Neuronal stem cell (in vitro differentiated cells): ENCODE results near the gene AXIN1.
"Not testable (repeated sequence)": the region's sequence is repeated elsewhere in the genome, so short reads cannot be mapped to it uniquely, and the experiment has no call there.

ENCODE experiments used
- DNase-seq: peaks from one replicate; pipeline ENCODE4 v3.0.0-alpha.2; 2013; ENCODE audit warnings: low spot score
- H2AFZ ChIP-seq: one replicate; pipeline ENCODE4 v1.6.1; 2013; ENCODE audit warnings: mild to moderate bottlenecking, low read length, inconsistent platforms
- H2AK5ac ChIP-seq: 2 replicates; pipeline ENCODE4 v1.6.1; 2013; ENCODE audit warnings: low read depth, mild to moderate bottlenecking, inconsistent platforms, low read length, moderate library complexity, mixed read lengths
- H2BK120ac ChIP-seq: 2 replicates; pipeline ENCODE4 v1.6.1; 2013; ENCODE audit warnings: low read depth, mild to moderate bottlenecking, inconsistent platforms, low read length, moderate library complexity, mixed read lengths
- H2BK12ac ChIP-seq: one replicate; pipeline ENCODE4 v1.6.1; 2013; ENCODE audit warnings: low read length, inconsistent platforms
- H2BK15ac ChIP-seq: 2 replicates; pipeline ENCODE4 v1.6.1; 2013; ENCODE audit warnings: mild to moderate bottlenecking, low read length, inconsistent platforms, mixed read lengths
- H2BK5ac ChIP-seq: one replicate; pipeline ENCODE4 v1.6.1; 2013; ENCODE audit warnings: inconsistent platforms, mild to moderate bottlenecking, low read length, moderate library complexity
- H3K14ac ChIP-seq: one replicate; pipeline ENCODE4 v1.6.1; 2013; ENCODE audit warnings: low read length, inconsistent platforms
- H3K18ac ChIP-seq: 2 replicates; pipeline ENCODE4 v1.6.1; 2013; ENCODE audit warnings: low read length, inconsistent platforms
- H3K23ac ChIP-seq: 2 replicates; pipeline ENCODE4 v1.6.1; 2013; ENCODE audit warnings: low read depth, mild to moderate bottlenecking, mixed read lengths, low read length, inconsistent platforms; ENCODE audit not compliant: poor library complexity
- H3K27ac ChIP-seq: replicated peaks from 3 replicates; pipeline ENCODE4 v1.5.1; 2013; ENCODE audit warnings: low read length, inconsistent platforms
- H3K27me3 ChIP-seq, 3 experiments: 2 replicates each; pipeline ENCODE4 v1.6.1; 2013; ENCODE audit warnings: low read length in 3 of 3, mild to moderate bottlenecking in 2 of 3, inconsistent platforms in 1 of 3, low read depth in 1 of 3, mixed read lengths in 1 of 3, moderate library complexity in 1 of 3; ENCODE audit not compliant: control insufficient read depth in 3 of 3, insufficient read depth in 3 of 3
- H3K36me3 ChIP-seq, 2 donors: replicated peaks in 1 of 2; 2 replicates each; pipeline ENCODE4 v1.6.1; 2013; ENCODE audit warnings: low read length in 2 of 2; ENCODE audit not compliant: control insufficient read depth in 2 of 2, insufficient read depth in 2 of 2
- H3K4ac ChIP-seq: 2 replicates; pipeline ENCODE4 v1.6.1; 2013; ENCODE audit warnings: inconsistent platforms, mild to moderate bottlenecking, low read length, moderate library complexity
- H3K4me1 ChIP-seq, 2 donors: 1 replicate in 1 of 2; 2 replicates in 1 of 2; pipeline ENCODE4 v1.6.1; 2013; ENCODE audit warnings: low read length in 2 of 2, low read depth in 1 of 2; ENCODE audit not compliant: control insufficient read depth in 2 of 2, insufficient read depth in 1 of 2
- H3K4me2 ChIP-seq: one replicate; pipeline ENCODE4 v1.6.1; 2013; ENCODE audit warnings: mild to moderate bottlenecking, low read length, inconsistent platforms; ENCODE audit not compliant: insufficient read depth, poor library complexity, severe bottlenecking
- H3K4me3 ChIP-seq, 2 donors: 2 replicates each; pipeline ENCODE4 v1.5.1; 2013; ENCODE audit warnings: low read length in 2 of 2, mild to moderate bottlenecking in 2 of 2, inconsistent platforms in 1 of 2, moderate library complexity in 1 of 2
- H3K79me1 ChIP-seq: one replicate; pipeline ENCODE4 v1.6.1; 2013; ENCODE audit warnings: low read depth, mild to moderate bottlenecking, inconsistent platforms, low read length, moderate library complexity
- H3K9ac ChIP-seq: one replicate; pipeline ENCODE4 v1.6.1; 2013; ENCODE audit warnings: mild to moderate bottlenecking, low read depth, low read length, inconsistent platforms; ENCODE audit not compliant: poor library complexity
- H3K9me3 ChIP-seq, 2 donors: replicated peaks in 1 of 2; 2 replicates each; pipeline versions ENCODE3 to v1.6.1; 2013; ENCODE audit warnings: low read length in 2 of 2, mild to moderate bottlenecking in 2 of 2, inconsistent platforms in 1 of 2, low read depth in 1 of 2, mixed read lengths in 1 of 2, moderate library complexity in 1 of 2; ENCODE audit not compliant: control insufficient read depth in 2 of 2, insufficient read depth in 1 of 2
- H4K8ac ChIP-seq: one replicate; pipeline ENCODE4 v1.6.1; 2013; ENCODE audit warnings: low read depth, mild to moderate bottlenecking, inconsistent platforms, low read length, moderate library complexity
- H4K91ac ChIP-seq: one replicate; pipeline ENCODE4 v1.6.1; 2013; ENCODE audit warnings: low read length, low read depth, mild to moderate bottlenecking, inconsistent platforms; ENCODE audit not compliant: poor library complexity
- WGBS, 2 donors: extraction: QIAGEN DNeasy Blood & Tissue Kit; methylation state at CpG; one replicate each; pipeline ENCODE4 v1.1.7; 2013; ENCODE audit warnings: missing lambda C conversion rate in 2 of 2, mixed read lengths in 1 of 2; ENCODE audit not compliant: insufficient read length in 2 of 2, insufficient replicate concordance in 1 of 2; ENCODE audit errors: extremely low coverage in 2 of 2; 5-methylcytosine and 5-hydroxymethylcytosine counted together

AXIN1 gene

GRCh38 chr16:333406-334094 lies 19.0 kb downstream of the AXIN1 start:
- Histone ChIP-seq H3K9me3 (peaks cover 3 to 4% of the 10 kb centered on the region in 2 donors), H3K4ac (no peak overlapping the region), H3K27ac (no peak overlapping the region), H2BK120ac (no peak overlapping the region), H3K23ac (peak overlapping the region; percentile 75), H3K9ac (no peak overlapping the region), H3K36me3 (peaks cover 0 to 5% of the 10 kb centered on the region in 2 donors), H3K4me3 (peak overlapping the region in 1 of 2 donors; percentile 39), H3K27me3 (no peaks in the 10 kb centered on the region), H3K4me1 (peaks cover 10 to 11% of the 10 kb centered on the region in 2 donors), H3K79me1 (peaks cover 12% of the 10 kb centered on the region), H3K18ac (peak overlapping the region; percentile 7), H2BK5ac (no peak overlapping the region), H4K91ac (no peak overlapping the region), H4K8ac (peak overlapping the region; percentile 93), H3K14ac (peak overlapping the region; percentile 75), H2BK15ac (no peak overlapping the region), H2BK12ac (no peak overlapping the region), H2AFZ (no peak overlapping the region), H2AK5ac (no peak overlapping the region), H3K4me2 (no peak overlapping the region)
- DNase-seq, result no peak
- no CpG with 5 or more reads among the region's 6 CpGs for WGBS, 2 donors

GRCh38 chr16:331181-331814 lies 21.2 kb downstream of the AXIN1 start:
- not testable (repeated sequence) for H3K27me3 ChIP-seq, H3K27ac ChIP-seq, H4K8ac ChIP-seq, H2AFZ ChIP-seq, H2BK120ac ChIP-seq, DNase-seq, H2BK12ac ChIP-seq, H2AK5ac ChIP-seq, H2BK5ac ChIP-seq, H3K23ac ChIP-seq, H3K4ac ChIP-seq, H2BK15ac ChIP-seq, H4K91ac ChIP-seq, H3K14ac ChIP-seq, H3K4me2 ChIP-seq, H3K36me3 ChIP-seq, H3K18ac ChIP-seq, H3K9ac ChIP-seq, H3K4me3 ChIP-seq, H3K9me3 ChIP-seq
- H3K4me1 ChIP-seq, result peaks cover 10 to 21% of the 10 kb centered on the region in 2 donors
- peaks cover 12% of the 10 kb centered on the region for H3K79me1 ChIP-seq
- WGBS, 2 donors, result no CpG with 5 or more reads among the region's 6 CpGs

GRCh38 chr16:330741-331140 lies 21.8 kb downstream of the AXIN1 start:
- no peak for DNase-seq
- no peak overlapping the region for H3K14ac ChIP-seq
- H4K91ac ChIP-seq, result no peak overlapping the region
- peaks cover 3 to 4% of the 10 kb centered on the region in 2 donors for H3K9me3 ChIP-seq
- H3K27me3 ChIP-seq, result no peaks in the 10 kb centered on the region
- no peak overlapping the region for H3K9ac ChIP-seq
- no peak overlapping the region for H2AFZ ChIP-seq
- H2BK12ac ChIP-seq, result no peak overlapping the region
- H3K4me3 ChIP-seq, result no peak overlapping the region
- H3K79me1 ChIP-seq, result peaks cover 12% of the 10 kb centered on the region
- no peak overlapping the region for H2BK120ac ChIP-seq
- no peak overlapping the region for H3K23ac ChIP-seq
- no peak overlapping the region for H3K18ac ChIP-seq
- H3K4me2 ChIP-seq, result no peak overlapping the region
- no peak overlapping the region for H3K4ac ChIP-seq
- peaks cover 0 to 5% of the 10 kb centered on the region in 2 donors for H3K36me3 ChIP-seq
- no peak overlapping the region for H2BK15ac ChIP-seq
- peaks cover 10 to 21% of the 10 kb centered on the region in 2 donors for H3K4me1 ChIP-seq
- WGBS, 2 donors, result no CpG with 5 or more reads among the region's 2 CpGs
- H4K8ac ChIP-seq, result no peak overlapping the region
- H2AK5ac ChIP-seq, result no peak overlapping the region
- H3K27ac ChIP-seq, result no peak overlapping the region
- H2BK5ac ChIP-seq, result no peak overlapping the region

GRCh38 chr16:325375-326145 lies 27.0 kb downstream of the AXIN1 start:
- Histone ChIP-seq H3K14ac (no peak overlapping the region), H3K9ac (peak overlapping the region; percentile 72), H2BK120ac (no peak overlapping the region), H3K18ac (peak overlapping the region; percentile 35), H3K4ac (no peak overlapping the region), H3K27me3 (no peaks in the 10 kb centered on the region), H3K9me3 (no peaks in the 10 kb centered on the region), H3K4me2 (no peak overlapping the region), H2AK5ac (peak overlapping the region; percentile 45), H3K27ac (no peak overlapping the region), H2BK12ac (no peak overlapping the region), H2BK5ac (no peak overlapping the region), H3K4me3 (no peak overlapping the region), H3K23ac (peak overlapping the region; percentile 8), H3K79me1 (peaks cover 15% of the 10 kb centered on the region), H4K91ac (no peak overlapping the region), H3K4me1 (peaks cover 4 to 11% of the 10 kb centered on the region in 2 donors), H2AFZ (no peak overlapping the region), H4K8ac (no peak overlapping the region), H3K36me3 (peaks cover 2 to 6% of the 10 kb centered on the region in 2 donors), H2BK15ac (no peak overlapping the region)
- no peak for DNase-seq
- no CpG with 5 or more reads among the region's 28 CpGs for WGBS, 2 donors
